Fibroblast of lung (primary cell): ENCODE measurements around the gene GRB2. TPM values are rescaled to one million over a fixed set of nuclear protein-coding genes. Genes with fewer than 3 reads are reported as not detected.
"Not testable (repeated sequence)": the region's sequence is repeated elsewhere in the genome, so short reads cannot be mapped to it uniquely, and the experiment has no call there.

ENCODE experiments used
- DNase-seq, 2 donors: peaks; one replicate each; pipeline versions ENCODE4 v3.0.0 to v3.0.0-alpha.2; 2010; ENCODE audit warnings: low read depth in 2 of 2
- H2AFZ ChIP-seq: 2 replicates; pipeline ENCODE4 v1.5.1; 2012; ENCODE audit warnings: low read length, control low read depth, inconsistent platforms
- H3K27ac ChIP-seq: 2 replicates; pipeline ENCODE4 v1.5.1; 2011; ENCODE audit warnings: low read length, control low read depth; ENCODE audit not compliant: insufficient read depth
- H3K27me3 ChIP-seq: 2 replicates; pipeline ENCODE4 v1.5.1; 2011; ENCODE audit warnings: mild to moderate bottlenecking, low read length; ENCODE audit not compliant: control insufficient read depth, insufficient read depth
- H3K36me3 ChIP-seq: 2 replicates; pipeline ENCODE4 v1.5.1; 2011; ENCODE audit warnings: low read length; ENCODE audit not compliant: control insufficient read depth, insufficient read depth
- H3K4me1 ChIP-seq: 2 replicates; pipeline ENCODE4 v1.5.1; 2011; ENCODE audit warnings: low read length; ENCODE audit not compliant: control insufficient read depth, insufficient read depth; ENCODE audit errors: extremely low read depth
- H3K4me2 ChIP-seq: 2 replicates; pipeline ENCODE4 v1.5.1; 2011; ENCODE audit warnings: low read length, control low read depth; ENCODE audit not compliant: insufficient read depth; ENCODE audit errors: extremely low read depth
- H3K4me3 ChIP-seq, 4 experiments: fragments of 200-600 bp in 1 of 4; sonication (generic) in 1 of 4; replicated peaks in 1 of 4; 2 replicates each; pipeline ENCODE4 v1.5.1; 2011 to 2016; ENCODE audit warnings: low read length in 4 of 4, low read depth in 3 of 4, mild to moderate bottlenecking in 3 of 4, control low read depth in 2 of 4, inconsistent platforms in 1 of 4, mixed read lengths in 1 of 4; ENCODE audit not compliant: insufficient read depth in 1 of 4; ENCODE audit errors: control extremely low read depth in 1 of 4
- H3K79me2 ChIP-seq: 2 replicates; pipeline ENCODE4 v1.5.1; 2012; ENCODE audit warnings: mild to moderate bottlenecking, low read length, inconsistent platforms; ENCODE audit not compliant: control insufficient read depth, insufficient read depth
- H3K9ac ChIP-seq: 2 replicates; pipeline ENCODE4 v1.5.1; 2011; ENCODE audit warnings: mild to moderate bottlenecking, low read length, control low read depth; ENCODE audit not compliant: insufficient read depth
- H3K9me3 ChIP-seq: 2 replicates; pipeline ENCODE4 v1.5.1; 2012; ENCODE audit warnings: low read depth, low read length; ENCODE audit not compliant: control insufficient read depth, insufficient read depth
- H4K20me1 ChIP-seq: 2 replicates; pipeline ENCODE4 v1.5.1; 2011; ENCODE audit warnings: low read length; ENCODE audit not compliant: control insufficient read depth, insufficient read depth; ENCODE audit errors: extremely low read depth
- CTCF ChIP-seq, 2 donors: IDR thresholded peaks in 1 of 2; conservative IDR thresholded peaks in 1 of 2; 1 replicate in 1 of 2; 2 replicates in 1 of 2; pipeline ENCODE4 v1.5.1; 2011 to 2012; ENCODE audit warnings: low read length in 2 of 2, control low read depth in 1 of 2, inconsistent platforms in 1 of 2, low read depth in 1 of 2, mild to moderate bottlenecking in 1 of 2
- EZH2 ChIP-seq: IDR thresholded peaks from 2 replicates; pipeline ENCODE4 v1.5.1; 2012; ENCODE audit warnings: low read length, control low read depth, mild to moderate bottlenecking; ENCODE audit errors: missing control alignments
- polyA plus RNA-seq, 2 donors: library from polyadenylated mRNA; depleted of rRNA in 1 of 2; stranded (reverse) in 1 of 2; unstranded in 1 of 2; fragments of >200 nt; gene quantifications; 2 replicates each; pipeline ENCODE4 v1.2.1, GENCODE V29; 2011 to 2012; ENCODE audit warnings: missing spikeins in 1 of 2
- total RNA-seq: library from RNA; depleted of rRNA; stranded (reverse); fragments of >200 nt; gene quantifications from 2 replicates; pipeline ENCODE4 v1.2.1, GENCODE V29; 2014

The GRB2 gene
- total and polyA plus RNA-seq, 2 donors (not counting 1 experiment from before 2014, with no cell fraction given) = 68.9 to 69.7 TPM

GRCh38 chr17:75439287-75439686 is 33.8 kb upstream of the GRB2 start:
- peaks cover under 1% of the 10 kb centered on the region for H3K4me1 ChIP-seq
- H3K4me2 ChIP-seq = no peak overlapping the region
- no peak overlapping the region for H2AFZ ChIP-seq
- no peaks in the 10 kb centered on the region for H3K27me3 ChIP-seq
- H3K79me2 ChIP-seq = no peaks in the 10 kb centered on the region
- no peak overlapping the region for H3K4me3 ChIP-seq
- DNase-seq = no peak
- no peaks in the 10 kb centered on the region for H3K36me3 ChIP-seq
- TF ChIP-seq CTCF (conservative IDR thresholded peaks at IDR 0.05 in 1 of 2, IDR thresholded peaks at IDR 0.05 in 1 of 2; ENCODE audit: low read depth in 1 of 2, low read length in 2 of 2) = no peak
- TF ChIP-seq EZH2 = no peak
- H3K9me3 ChIP-seq = no peaks in the 10 kb centered on the region
- H3K9ac ChIP-seq = no peak overlapping the region
- no peaks in the 10 kb centered on the region for H4K20me1 ChIP-seq
- H3K27ac ChIP-seq = no peak overlapping the region

GRCh38 chr17:75437404-75437803 is 31.9 kb upstream of the GRB2 start:
- H4K20me1 ChIP-seq, H3K4me2 ChIP-seq, H3K79me2 ChIP-seq, H3K27ac ChIP-seq, H2AFZ ChIP-seq, H3K9ac ChIP-seq, H3K4me3 ChIP-seq, H3K9me3 ChIP-seq, H3K4me1 ChIP-seq, DNase-seq, H3K27me3 ChIP-seq, H3K36me3 ChIP-seq: not testable (repeated sequence)

GRCh38 chr17:75434433-75434832 is 29.0 kb upstream of the GRB2 start:
- H2AFZ ChIP-seq, H4K20me1 ChIP-seq, H3K36me3 ChIP-seq, H3K27ac ChIP-seq, H3K27me3 ChIP-seq, H3K9me3 ChIP-seq, H3K9ac ChIP-seq, DNase-seq, H3K4me1 ChIP-seq, H3K4me2 ChIP-seq, H3K4me3 ChIP-seq, H3K79me2 ChIP-seq: not testable (repeated sequence)

GRCh38 chr17:75433218-75433783 is 27.8 kb upstream of the GRB2 start:
- Histone ChIP-seq H3K9me3 (no peaks in the 10 kb centered on the region), H3K36me3 (no peaks in the 10 kb centered on the region), H2AFZ (no peak overlapping the region), H3K27ac (no peak overlapping the region), H3K9ac (no peak overlapping the region), H3K4me3 (no peak overlapping the region), H3K27me3 (no peaks in the 10 kb centered on the region), H4K20me1 (no peaks in the 10 kb centered on the region), H3K4me1 (peaks cover 9% of the 10 kb centered on the region), H3K4me2 (no peak overlapping the region), H3K79me2 (no peaks in the 10 kb centered on the region)
- DNase-seq = no peak
- TF ChIP-seq EZH2 = no peak
- TF ChIP-seq CTCF (conservative IDR thresholded peaks at IDR 0.05 in 1 of 2, IDR thresholded peaks at IDR 0.05 in 1 of 2; ENCODE audit: low read depth in 1 of 2, low read length in 2 of 2) = no peak
